Lung (tissue), 12 donors: ENCODE results near the gene FGFR2. TPM values are rescaled to one million over a fixed set of nuclear protein-coding genes. Genes with fewer than 3 reads are reported as not detected.
"Not testable (repeated sequence)": the region's sequence is repeated elsewhere in the genome, so short reads cannot be mapped to it uniquely, and the experiment has no call there.

Source experiments
- ATAC-seq: fragments of 200-7000 bp; cut with Tn5 transposase; one replicate; pipeline ENCODE4 v1.9.1; 2020; ENCODE audit warnings: moderate number of reproducible peaks; ENCODE audit not compliant: insufficient read depth, low FRiP score
- DNase-seq, 3 donors: peaks; one replicate each; pipeline ENCODE4 v3.0.0-alpha.2; 2013 to 2017
- H3K27ac ChIP-seq, 2 donors: one replicate each; pipeline ENCODE4 v1.5.1; 2013; ENCODE audit warnings: mild to moderate bottlenecking in 2 of 2, moderate library complexity in 2 of 2, control low read depth in 1 of 2, inconsistent platforms in 1 of 2, low read depth in 1 of 2, low read length in 1 of 2
- H3K27me3 ChIP-seq, 3 donors: one replicate each; pipeline ENCODE4 v1.5.1; 2013; ENCODE audit warnings: low read length in 2 of 3; ENCODE audit not compliant: control insufficient read depth in 3 of 3, insufficient read depth in 3 of 3
- H3K36me3 ChIP-seq, 4 donors: one replicate each; pipeline ENCODE4 v1.5.1; 2013; ENCODE audit warnings: low read length in 4 of 4, mild to moderate bottlenecking in 1 of 4, moderate library complexity in 1 of 4; ENCODE audit not compliant: control insufficient read depth in 4 of 4, insufficient read depth in 4 of 4
- H3K4me1 ChIP-seq, 5 donors: one replicate each; pipeline ENCODE4 v1.5.1; 2013; ENCODE audit warnings: low read length in 5 of 5, mild to moderate bottlenecking in 2 of 5, moderate library complexity in 1 of 5; ENCODE audit not compliant: control insufficient read depth in 5 of 5, insufficient read depth in 5 of 5
- H3K4me3 ChIP-seq: one replicate; pipeline ENCODE4 v1.5.1; 2013; ENCODE audit warnings: mild to moderate bottlenecking, control low read depth, moderate library complexity
- H3K9ac ChIP-seq, 2 donors: one replicate each; pipeline ENCODE4 v1.5.1; 2013; ENCODE audit warnings: low read length in 2 of 2, control low read depth in 1 of 2; ENCODE audit not compliant: insufficient read depth in 1 of 2
- H3K9me3 ChIP-seq, 4 donors: one replicate each; pipeline ENCODE4 v1.5.1; 2013; ENCODE audit warnings: low read length in 3 of 4, mild to moderate bottlenecking in 1 of 4, moderate library complexity in 1 of 4; ENCODE audit not compliant: control insufficient read depth in 4 of 4, insufficient read depth in 3 of 4
- WGBS, 2 donors: extraction: QIAGEN DNeasy Blood & Tissue Kit; methylation state at CpG; one replicate each; pipeline ENCODE4 v1.1.7; 2013; 5-methylcytosine and 5-hydroxymethylcytosine counted together
- polyA plus RNA-seq, 2 donors: library from polyadenylated mRNA; stranded (reverse); fragments of 200-250 nt; gene quantifications; one replicate each; pipeline ENCODE4 v1.2.1, GENCODE V29; 2013
- total RNA-seq, 2 donors: library from RNA; depleted of rRNA in 1 of 2; stranded (reverse); fragments of >200 nt in 1 of 2; gene quantifications; one replicate each; pipeline ENCODE4 v1.2.1, GENCODE V29; 2014 to 2021
- TF ChIP-seq, protein P1 (sequence below): IDR thresholded peaks from 2 replicates; pipeline ENCODE4 v1.5.1; 2012; ENCODE audit warnings: mild to moderate bottlenecking; ENCODE audit errors: control extremely low read depth, extremely low read depth
- donor health status: control.
- donor health status: control.
- donor health status: Bipolar disorder and iron deficiency.
- donor health status: healthy.
- donor health status: DM: yes; HTN: yes; CAD: no.

Gene FGFR2
- total and polyA plus RNA-seq, 4 donors, result 11.4 to 230 (median 41.7) TPM

DNA sequence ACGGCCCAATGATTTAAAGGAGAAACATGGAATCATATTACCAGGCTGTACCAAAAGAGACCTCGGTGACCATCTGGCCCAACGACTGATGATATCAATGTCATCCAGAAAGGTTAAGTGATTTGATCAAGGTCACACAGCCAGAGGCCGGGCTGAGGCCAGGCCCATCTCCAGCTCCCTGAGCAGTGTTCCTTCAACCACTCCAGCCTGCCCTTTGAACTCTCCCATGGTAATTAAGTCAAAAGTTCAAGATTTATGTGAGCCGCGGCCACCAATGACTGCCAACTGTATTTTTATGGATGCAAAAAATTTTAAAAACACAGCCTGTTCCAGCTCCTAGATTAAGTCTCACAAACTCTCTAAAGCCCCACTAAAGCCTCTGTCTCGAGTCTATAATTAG is 41.8 kb downstream of the FGFR2 start:
- Histone ChIP-seq H3K27ac (no peak overlapping the region), H3K4me3 (no peak overlapping the region), H3K27me3 (no peaks in the 10 kb centered on the region), H3K9ac (no peak overlapping the region), H3K9me3 (no peaks in the 10 kb centered on the region), H3K36me3 (peaks cover 0 to 8% (median 1%) of the 10 kb centered on the region in 4 donors), H3K4me1 (peaks cover 0 to 20% (median 4%) of the 10 kb centered on the region in 5 donors)
- 70 to 79% methylated on average over 7 of the region's 7 CpGs for WGBS, 2 donors
- TF ChIP-seq, protein P1, sequence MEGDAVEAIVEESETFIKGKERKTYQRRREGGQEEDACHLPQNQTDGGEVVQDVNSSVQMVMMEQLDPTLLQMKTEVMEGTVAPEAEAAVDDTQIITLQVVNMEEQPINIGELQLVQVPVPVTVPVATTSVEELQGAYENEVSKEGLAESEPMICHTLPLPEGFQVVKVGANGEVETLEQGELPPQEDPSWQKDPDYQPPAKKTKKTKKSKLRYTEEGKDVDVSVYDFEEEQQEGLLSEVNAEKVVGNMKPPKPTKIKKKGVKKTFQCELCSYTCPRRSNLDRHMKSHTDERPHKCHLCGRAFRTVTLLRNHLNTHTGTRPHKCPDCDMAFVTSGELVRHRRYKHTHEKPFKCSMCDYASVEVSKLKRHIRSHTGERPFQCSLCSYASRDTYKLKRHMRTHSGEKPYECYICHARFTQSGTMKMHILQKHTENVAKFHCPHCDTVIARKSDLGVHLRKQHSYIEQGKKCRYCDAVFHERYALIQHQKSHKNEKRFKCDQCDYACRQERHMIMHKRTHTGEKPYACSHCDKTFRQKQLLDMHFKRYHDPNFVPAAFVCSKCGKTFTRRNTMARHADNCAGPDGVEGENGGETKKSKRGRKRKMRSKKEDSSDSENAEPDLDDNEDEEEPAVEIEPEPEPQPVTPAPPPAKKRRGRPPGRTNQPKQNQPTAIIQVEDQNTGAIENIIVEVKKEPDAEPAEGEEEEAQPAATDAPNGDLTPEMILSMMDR, result no peak
- ATAC-seq (no peak), DNase-seq (no peak)

DNA sequence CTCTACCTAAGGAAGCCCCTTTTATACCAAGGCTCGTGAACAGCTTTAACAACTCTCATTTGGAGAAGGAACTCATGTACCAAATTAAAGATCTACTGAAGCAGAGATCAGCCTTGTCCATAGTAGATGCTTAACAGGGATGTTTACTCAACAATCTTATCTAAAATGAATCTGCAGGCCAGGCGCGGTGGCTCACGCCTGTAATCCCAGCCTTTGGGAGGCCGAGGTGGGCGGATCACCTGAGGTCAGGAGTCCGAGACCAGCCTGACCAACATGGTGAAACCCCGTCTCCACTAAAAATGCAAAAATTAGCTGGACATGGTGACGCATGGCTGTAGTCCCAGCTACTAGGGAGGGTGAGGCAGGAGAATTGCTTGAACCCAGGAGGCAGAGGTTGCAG is 43.3 kb downstream of the FGFR2 start:
- not testable (repeated sequence) for ATAC-seq, H3K4me3 ChIP-seq, H3K27ac ChIP-seq, H3K27me3 ChIP-seq, H3K9ac ChIP-seq, H3K9me3 ChIP-seq, DNase-seq
- 91 to 95% methylated on average over 9 of the region's 9 CpGs for WGBS, 2 donors
- Histone ChIP-seq H3K36me3 (peaks cover 0 to 15% (median 6%) of the 10 kb centered on the region in 4 donors), H3K4me1 (peaks cover 0 to 24% (median 4%) of the 10 kb centered on the region in 5 donors)

DNA sequence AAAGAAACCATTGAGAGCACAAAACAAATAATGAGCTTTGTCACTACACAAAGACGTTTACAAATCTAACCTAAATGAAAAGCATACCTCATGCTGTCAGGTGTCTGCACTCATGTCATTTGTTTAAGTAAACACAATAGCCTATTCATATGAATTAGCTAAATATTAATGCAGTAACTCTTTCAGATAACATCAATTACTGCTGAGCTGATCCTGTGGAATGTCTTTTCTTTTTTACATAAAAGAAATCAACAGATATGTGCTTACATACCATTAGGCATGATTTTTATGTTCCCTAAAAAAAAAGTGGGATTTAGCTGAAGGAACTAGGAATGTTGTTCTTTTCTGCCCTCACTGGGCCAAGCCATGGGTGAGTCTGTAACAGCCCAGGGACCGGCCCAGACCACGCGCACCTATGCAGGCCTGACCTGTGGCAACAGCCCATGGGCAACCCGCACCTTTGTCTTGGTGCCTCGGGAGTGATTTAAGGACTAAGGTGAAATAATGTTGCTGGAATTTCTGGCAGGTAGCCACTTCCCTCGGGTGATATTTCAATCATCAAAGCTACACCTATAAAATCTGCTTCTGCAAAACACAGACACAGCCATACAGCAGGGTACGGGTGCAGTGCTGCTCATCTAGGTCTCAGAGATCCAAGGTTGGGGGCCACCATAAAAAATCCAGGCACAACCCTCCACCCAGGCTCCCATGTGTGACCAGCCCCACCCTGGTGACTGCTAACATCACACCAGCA is 44.6 kb downstream of the FGFR2 start:
- WGBS, 2 donors, result 68 to 83% methylated on average over 8 of the region's 8 CpGs
- no peak overlapping the region for H3K4me3 ChIP-seq
- no peaks in the 10 kb centered on the region for H3K27me3 ChIP-seq
- peaks cover 0 to 2% (median 0%) of the 10 kb centered on the region in 4 donors for H3K9me3 ChIP-seq
- H3K36me3 ChIP-seq, result peaks cover 0 to 23% (median 9%) of the 10 kb centered on the region in 4 donors
- TF ChIP-seq, protein P1, result no peak
- ATAC-seq (no peak), DNase-seq (peak; percentile 53 to 70 (median 58))
- H3K4me1 ChIP-seq, result peaks cover 0 to 24% (median 4%) of the 10 kb centered on the region in 5 donors
- H3K9ac ChIP-seq, result no peak overlapping the region
- peak overlapping the region in 1 of 2 donors; percentile 28 for H3K27ac ChIP-seq

DNA sequence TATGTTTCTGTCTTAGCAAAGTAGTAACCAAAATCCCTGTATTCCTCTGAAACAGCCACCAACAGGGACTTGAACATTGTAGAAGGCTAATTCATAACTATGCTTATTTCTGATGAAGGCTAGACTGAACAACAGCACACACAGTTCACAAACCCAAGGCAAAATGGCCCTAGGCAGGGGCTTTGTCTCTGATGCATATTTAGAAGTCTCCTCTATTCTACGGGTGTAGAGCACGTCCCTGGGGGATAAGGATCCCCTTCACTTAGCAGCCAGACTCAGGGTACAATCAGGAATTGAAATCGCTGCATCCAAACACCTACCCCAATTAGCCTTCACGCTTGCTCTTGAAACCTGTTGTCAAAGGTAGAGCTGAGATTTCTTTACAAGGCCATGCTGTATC is 45.5 kb downstream of the FGFR2 start:
- peaks cover 0 to 24% (median 4%) of the 10 kb centered on the region in 5 donors for H3K4me1 ChIP-seq
- no peak overlapping the region for H3K9ac ChIP-seq
- no peaks in the 10 kb centered on the region for H3K27me3 ChIP-seq
- H3K27ac ChIP-seq, result peak overlapping the region in 1 of 2 donors; percentile 52
- TF ChIP-seq, protein P1, result no peak
- no peak overlapping the region for H3K4me3 ChIP-seq
- WGBS, 2 donors, result 85 to 88% methylated on average over 4 of the region's 4 CpGs
- peaks cover 0 to 28% (median 11%) of the 10 kb centered on the region in 4 donors for H3K36me3 ChIP-seq
- peaks cover 0 to 2% (median 0%) of the 10 kb centered on the region in 4 donors for H3K9me3 ChIP-seq
- ATAC-seq, result no peak
- DNase-seq, result no peak
